WTC11 (cell line): ENCODE measurements around the gene DDX39A.

Experiments used
- AFF4 ChIP-seq: sonication (generic); formaldehyde crosslinking; IDR thresholded peaks from 2 replicates; pipeline ENCODE4 v1.8.1; 2023; ENCODE audit warnings: mild to moderate bottlenecking, missing genetic modification reagents, borderline replicate concordance
- CTCF ChIP-seq: fragments of 200-600 bp; IDR thresholded peaks from 2 replicates; pipeline ENCODE4 v1.8.0; 2022; ENCODE audit warnings: antibody characterized with exemption
- ETV6 ChIP-seq: sonication (generic); formaldehyde crosslinking; IDR thresholded peaks from 2 replicates; pipeline ENCODE4 v1.8.1; 2022; ENCODE audit warnings: mild to moderate bottlenecking, missing genetic modification reagents
- HMGA2 ChIP-seq: fragments of 250-450 bp; sonication (Bioruptor Pico); IDR thresholded peaks from 2 replicates; pipeline ENCODE4 v1.4.0; 2021; ENCODE audit warnings: mild to moderate bottlenecking, moderate library complexity
- HMGXB4 ChIP-seq: sonication (generic); formaldehyde crosslinking; IDR thresholded peaks from 2 replicates; pipeline ENCODE4 v1.8.1; 2023; ENCODE audit warnings: mild to moderate bottlenecking, moderate library complexity, missing genetic modification reagents
- JUN ChIP-seq: sonication (generic); formaldehyde crosslinking; IDR thresholded peaks from 2 replicates; pipeline ENCODE4 v1.8.0; 2023; ENCODE audit warnings: mild to moderate bottlenecking, missing genetic modification reagents
- MAX ChIP-seq: sonication (generic); formaldehyde crosslinking; IDR thresholded peaks from 2 replicates; pipeline ENCODE4 v1.8.0; 2022; ENCODE audit warnings: mild to moderate bottlenecking, missing genetic modification reagents
- SMAD3 ChIP-seq: sonication (generic); formaldehyde crosslinking; IDR thresholded peaks from 2 replicates; pipeline ENCODE4 v1.8.0; 2022; ENCODE audit warnings: missing genetic modification reagents, mild to moderate bottlenecking, borderline replicate concordance
- SP1 ChIP-seq: sonication (generic); formaldehyde crosslinking; conservative IDR thresholded peaks from 2 replicates; pipeline ENCODE4 v1.8.1; 2022; ENCODE audit warnings: missing genetic modification reagents
- USF2 ChIP-seq: sonication (generic); formaldehyde crosslinking; IDR thresholded peaks from 2 replicates; pipeline ENCODE4 v1.8.1; 2023; ENCODE audit warnings: mild to moderate bottlenecking, missing genetic modification reagents, moderate library complexity
- ZBTB21 ChIP-seq: sonication (generic); formaldehyde crosslinking; IDR thresholded peaks from 2 replicates; pipeline ENCODE4 v1.8.1; 2023; ENCODE audit warnings: mild to moderate bottlenecking, missing genetic modification reagents, borderline replicate concordance

GRCh38 chr19:14406645-14407401 is 12.3 kb downstream of the DDX39A start:
- no peak for TF ChIP-seq ZBTB21
- no peak for TF ChIP-seq CTCF
- TF ChIP-seq HMGA2 (CRISPR knock-in tag), result no peak
- no peak for TF ChIP-seq USF2
- no peak for TF ChIP-seq SP1
- no peak for TF ChIP-seq AFF4
- TF ChIP-seq SMAD3 (CRISPR knock-in tag), result no peak
- TF ChIP-seq HMGXB4, result no peak
- TF ChIP-seq MAX (CRISPR knock-in tag), result no peak
- TF ChIP-seq ETV6 (CRISPR knock-in tag), result no peak
- no peak for TF ChIP-seq JUN (CRISPR knock-in tag)
